ENCODE results near the gene FAM89B. TPM values are rescaled to one million over a fixed set of nuclear protein-coding genes. Genes with fewer than 3 reads are reported as not detected.

Gene FAM89B
- total and polyA plus RNA-seq, 9 donors = 1.9 to 74.0 (median 50.8) TPM

GRCh38 chr11:65530157-65530496 lies 42.2 kb upstream of the FAM89B start:
- Histone ChIP-seq H3K36me3 (no peaks in the 10 kb centered on the region), H3K9me3 (no peaks in the 10 kb centered on the region), H3K27ac (peak overlapping the region; percentile 4 to 56), H3K27me3 (no peaks in the 10 kb centered on the region), H3K4me1 (ENCODE audit: insufficient read depth) (peaks cover 22% of the 10 kb centered on the region), H3K4me3 (no peak overlapping the region)
- no peak for DNase-seq
- intact Hi-C loops (cut with DNase I) = loop anchor here in 1 of 4 donors (5.0 kb wide), 1 partner anchor 42 kb away; the partner anchor contains the start of genes FAM89B and ZNRD2
- 82 to 87% (median 85%) methylated on average over 5 of the region's 5 CpGs for WGBS, 3 donors
- TF ChIP-seq EP300 (IDR thresholded peaks at IDR 0.05) = no peak
- no peak for TF ChIP-seq CTCF (IDR thresholded peaks at IDR 0.05)
- no peak for TF ChIP-seq POLR2A (IDR thresholded peaks at IDR 0.05)

- 45 to 50% (median 48%) methylated on average over 13 to 15 of the region's 15 CpGs for WGBS, 3 donors
- TF ChIP-seq POLR2A (IDR thresholded peaks at IDR 0.05) (no peak), CTCF (IDR thresholded peaks at IDR 0.05) (no peak), EP300 (IDR thresholded peaks at IDR 0.05) (no peak)
- H3K27ac ChIP-seq = no peak overlapping the region
- peaks cover 14% of the 10 kb centered on the region for H3K4me1 ChIP-seq (ENCODE audit: insufficient read depth)
- intact Hi-C loops (cut with DNase I) = loop anchor here in 1 of 4 donors (5.0 kb wide), 1 partner anchor 40 kb away; the partner anchor contains the start of genes FAM89B and ZNRD2
- no peaks in the 10 kb centered on the region for H3K36me3 ChIP-seq
- H3K9me3 ChIP-seq = no peaks in the 10 kb centered on the region
- DNase-seq = peak in 4 of 5 donors; percentile 39 to 57 (median 54)
- H3K27me3 ChIP-seq = no peaks in the 10 kb centered on the region
- no peak overlapping the region for H3K4me3 ChIP-seq
These were observed 39.8 kb upstream of the FAM89B start for GRCh38 chr11:65532388-65533064.

GRCh38 chr11:65535102-65535501 lies 37.2 kb upstream of the FAM89B start:
- no peak for TF ChIP-seq EP300 (IDR thresholded peaks at IDR 0.05)
- TF ChIP-seq POLR2A (IDR thresholded peaks at IDR 0.05) = no peak
- TF ChIP-seq CTCF (IDR thresholded peaks at IDR 0.05) = no peak
- WGBS, 3 donors = 78 to 82% (median 81%) methylated on average over 9 of the region's 9 CpGs
- Histone ChIP-seq H3K27ac (no peak overlapping the region), H3K9me3 (no peaks in the 10 kb centered on the region), H3K27me3 (no peaks in the 10 kb centered on the region), H3K4me3 (no peak overlapping the region), H3K4me1 (ENCODE audit: insufficient read depth) (peaks cover 3% of the 10 kb centered on the region), H3K36me3 (no peaks in the 10 kb centered on the region)
- DNase-seq = no peak
- intact Hi-C loops (cut with DNase I) = no loop called here

- no peaks in the 10 kb centered on the region for H3K27me3 ChIP-seq
- WGBS, 3 donors = 74 to 80% (median 78%) methylated on average over 12 of the region's 12 CpGs
- no peaks in the 10 kb centered on the region for H3K36me3 ChIP-seq
- H3K4me1 ChIP-seq (ENCODE audit: insufficient read depth) = peaks cover 8% of the 10 kb centered on the region
- TF ChIP-seq POLR2A (IDR thresholded peaks at IDR 0.05) (no peak), EP300 (IDR thresholded peaks at IDR 0.05) (no peak), CTCF (IDR thresholded peaks at IDR 0.05) (no peak)
- DNase-seq = no peak
- H3K9me3 ChIP-seq = no peaks in the 10 kb centered on the region
- no peak overlapping the region for H3K4me3 ChIP-seq
- intact Hi-C loops (cut with DNase I) = no loop called here
- H3K27ac ChIP-seq = no peak overlapping the region
These were observed 35.7 kb upstream of the FAM89B start for GRCh38 chr11:65536412-65537295.

All from ovary (tissue), 9 donors.